ENCODE measurements around the gene TBCCD1. TPM values are rescaled to one million over a fixed set of nuclear protein-coding genes. Genes with fewer than 3 reads are reported as not detected.

The TBCCD1 gene
- total RNA-seq, 4 donors from 2014 or later: 10.1 to 14.3 (median 12.3) TPM

DNA sequence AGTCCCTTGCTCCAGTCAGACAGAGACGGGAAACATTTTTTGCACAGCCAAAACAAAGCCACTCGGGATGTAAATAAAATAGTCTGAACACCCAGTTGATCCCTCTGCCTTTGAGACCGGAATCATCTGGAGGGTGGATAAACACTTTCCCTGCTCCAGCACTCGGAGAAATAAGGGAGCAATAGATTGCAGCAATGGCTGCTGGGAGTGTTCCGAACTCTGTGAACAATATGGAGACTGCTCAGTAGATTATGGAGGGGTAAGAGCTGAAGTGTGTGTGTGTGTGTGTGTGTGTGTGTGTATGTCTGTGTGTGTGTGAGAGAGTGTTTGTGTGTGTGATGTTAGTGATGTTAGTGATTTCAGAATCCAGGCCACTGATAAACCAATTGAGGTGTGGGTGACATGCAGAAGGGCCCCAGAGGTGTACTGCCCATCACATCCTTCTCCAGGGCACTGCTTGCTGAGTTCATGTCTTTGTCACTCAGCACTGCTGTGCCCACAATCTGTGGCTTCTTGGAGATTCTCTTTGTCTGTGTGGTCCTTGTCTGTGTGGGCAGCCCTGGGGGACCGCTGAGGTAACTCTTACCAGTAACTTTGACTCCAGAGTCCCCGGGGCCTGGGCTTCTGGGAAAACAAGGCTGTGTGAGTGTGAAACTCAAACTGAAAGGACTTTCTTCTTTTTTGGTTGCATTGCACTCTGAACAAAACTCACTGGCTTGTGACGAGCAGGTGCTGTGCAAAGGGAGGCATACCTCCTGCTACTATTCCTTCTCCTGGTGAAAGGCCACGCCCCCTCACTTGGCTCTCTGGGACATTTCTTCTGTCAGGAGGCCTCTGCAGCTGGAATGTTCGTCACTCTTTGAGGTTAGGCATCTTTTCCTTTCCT is 45.9 kb downstream of the TBCCD1 start:
- TF ChIP-seq, protein P1, sequence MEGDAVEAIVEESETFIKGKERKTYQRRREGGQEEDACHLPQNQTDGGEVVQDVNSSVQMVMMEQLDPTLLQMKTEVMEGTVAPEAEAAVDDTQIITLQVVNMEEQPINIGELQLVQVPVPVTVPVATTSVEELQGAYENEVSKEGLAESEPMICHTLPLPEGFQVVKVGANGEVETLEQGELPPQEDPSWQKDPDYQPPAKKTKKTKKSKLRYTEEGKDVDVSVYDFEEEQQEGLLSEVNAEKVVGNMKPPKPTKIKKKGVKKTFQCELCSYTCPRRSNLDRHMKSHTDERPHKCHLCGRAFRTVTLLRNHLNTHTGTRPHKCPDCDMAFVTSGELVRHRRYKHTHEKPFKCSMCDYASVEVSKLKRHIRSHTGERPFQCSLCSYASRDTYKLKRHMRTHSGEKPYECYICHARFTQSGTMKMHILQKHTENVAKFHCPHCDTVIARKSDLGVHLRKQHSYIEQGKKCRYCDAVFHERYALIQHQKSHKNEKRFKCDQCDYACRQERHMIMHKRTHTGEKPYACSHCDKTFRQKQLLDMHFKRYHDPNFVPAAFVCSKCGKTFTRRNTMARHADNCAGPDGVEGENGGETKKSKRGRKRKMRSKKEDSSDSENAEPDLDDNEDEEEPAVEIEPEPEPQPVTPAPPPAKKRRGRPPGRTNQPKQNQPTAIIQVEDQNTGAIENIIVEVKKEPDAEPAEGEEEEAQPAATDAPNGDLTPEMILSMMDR (IDR thresholded peaks at IDR 0.05; ENCODE audit: low read depth): no peak

GRCh38 chr3:186520431-186520830 is 46.7 kb downstream of the TBCCD1 start:
- TF ChIP-seq, protein P1 (IDR thresholded peaks at IDR 0.05; ENCODE audit: low read depth): no peak

- TF ChIP-seq, protein P1 (IDR thresholded peaks at IDR 0.05; ENCODE audit: low read depth): no peak
These were observed 48.0 kb downstream of the TBCCD1 start for GRCh38 chr3:186519021-186519658.

- TF ChIP-seq, protein P1 (IDR thresholded peaks at IDR 0.05; ENCODE audit: low read depth): no peak
These were observed 49.9 kb downstream of the TBCCD1 start for GRCh38 chr3:186517218-186517617.

GRCh38 chr3:186516646-186517045 is 50.5 kb downstream of the TBCCD1 start:
- TF ChIP-seq, protein P1 (IDR thresholded peaks at IDR 0.05; ENCODE audit: low read depth): no peak

DNA sequence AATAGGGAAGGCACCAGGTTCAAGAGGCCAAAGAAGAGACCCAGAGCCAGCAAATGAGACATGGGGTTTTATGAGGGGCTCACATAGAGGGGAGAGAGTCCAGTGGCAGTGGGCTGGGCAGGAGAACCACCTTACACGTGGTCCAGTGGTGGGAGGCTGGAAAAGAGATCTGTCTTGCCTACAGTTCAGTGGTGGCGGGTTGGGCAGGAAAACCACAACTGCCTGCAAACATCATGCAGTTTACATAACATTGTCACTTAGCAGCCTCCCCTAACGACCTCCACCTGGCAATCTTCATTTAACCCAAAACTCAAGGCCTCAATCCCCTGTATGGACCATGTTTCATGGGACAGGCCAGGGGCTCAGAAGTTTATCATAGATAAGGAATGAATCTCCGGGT is 52.0 kb downstream of the TBCCD1 start:
- TF ChIP-seq, protein P1 (IDR thresholded peaks at IDR 0.05; ENCODE audit: low read depth): no peak

GRCh38 chr3:186514296-186515002 is 52.7 kb downstream of the TBCCD1 start:
- TF ChIP-seq, protein P1 (IDR thresholded peaks at IDR 0.05; ENCODE audit: low read depth): no peak
